Activated naive CD4-positive, alpha-beta T cell treated with anti-CD3 and anti-CD28 coated beads, Interleukin-2, amount 10 ng/mL, durations not matched to agents 7 days and 5 days (primary cell): ENCODE results near the gene PTPN1.

Experiments
- CTCF ChIA-PET: fragments of 350-600 bp; sonication (Branson Sonifier 250); formaldehyde crosslinking; loops from one replicate; lab custom pipeline; 2021; ENCODE audit warnings: antibody characterized with exemption; lab: Charles Lee
- DNase-seq: peaks from one replicate; pipeline ENCODE4 v3.0.0-alpha.2; 2020
- H3K27ac Mint-ChIP-seq: one replicate; pipeline ENCODE4 v1.8.0; 2021; ENCODE audit warnings: mild to moderate bottlenecking, moderate library complexity, mixed read lengths
- H3K27me3 Mint-ChIP-seq: one replicate; pipeline ENCODE4 v1.8.0; 2021; ENCODE audit warnings: mild to moderate bottlenecking, mixed read lengths
- H3K36me3 Mint-ChIP-seq: one replicate; pipeline ENCODE4 v1.8.0; 2021; ENCODE audit warnings: mixed read lengths
- H3K4me1 Mint-ChIP-seq: one replicate; pipeline ENCODE4 v1.8.0; 2021; ENCODE audit warnings: mixed read lengths
- H3K4me3 Mint-ChIP-seq: one replicate; pipeline ENCODE4 v1.8.0; 2021; ENCODE audit warnings: mild to moderate bottlenecking, moderate library complexity, mixed read lengths
- H3K9me3 Mint-ChIP-seq: one replicate; pipeline ENCODE4 v1.8.0; 2021; ENCODE audit warnings: mixed read lengths

Gene PTPN1

GRCh38 chr20:50509923-50510705 is at the start of gene PTPN1:
PTPN1 (plus strand) TSS chr20:50510383; CDS start chr20:50510528, 145 bp downstream.
- Mint-ChIP-seq H3K9me3 (no peaks in the 10 kb centered on the region), H3K4me1 (peaks cover 44% of the 10 kb centered on the region), H3K27ac (peak within 1 kb of the TSS; percentile 92), H3K4me3 (peak within 1 kb of the TSS; percentile 94), H3K27me3 (no peaks in the 10 kb centered on the region), H3K36me3 (peaks cover 29% of the 10 kb centered on the region)
- DNase-seq = peak; percentile 99
- CTCF ChIA-PET = interaction anchor here (0.7 to 3.5 kb wide), 7 partner anchors 32 to 324 kb away, joined by 3 to 19 read pairs (median 3); no protein-coding TSS in a partner anchor

GRCh38 chr20:50460608-50461267 is 49.4 kb upstream of the PTPN1 start:
- DNase-seq = peak; percentile 88
- H3K27me3 Mint-ChIP-seq = peaks cover 41% of the 10 kb centered on the region
- no peaks in the 10 kb centered on the region for H3K9me3 Mint-ChIP-seq
- no peaks in the 10 kb centered on the region for H3K36me3 Mint-ChIP-seq
- CTCF ChIA-PET = interaction anchor here (0.6 to 7.3 kb wide), 7 partner anchors 9 to 282 kb away, joined by 3 to 99 read pairs (median 4); partner anchors contain the start of gene CEBPB
- no peak overlapping the region for H3K4me3 Mint-ChIP-seq
- peaks cover 21% of the 10 kb centered on the region for H3K4me1 Mint-ChIP-seq
- H3K27ac Mint-ChIP-seq = no peak overlapping the region

- CTCF ChIA-PET = interaction anchor here (1.9 to 7.3 kb wide), 5 partner anchors 117 to 283 kb away, joined by 5 to 99 read pairs (median 23); partner anchors contain the start of gene CEBPB
- peaks cover 14% of the 10 kb centered on the region for H3K4me1 Mint-ChIP-seq
- no peak overlapping the region for H3K27ac Mint-ChIP-seq
- no peak for DNase-seq
- no peak overlapping the region for H3K4me3 Mint-ChIP-seq
- H3K36me3 Mint-ChIP-seq = no peaks in the 10 kb centered on the region
- H3K9me3 Mint-ChIP-seq = no peaks in the 10 kb centered on the region
- H3K27me3 Mint-ChIP-seq = peaks cover 32% of the 10 kb centered on the region
Measured at GRCh38 chr20:50462093-50462690, 48.0 kb upstream of the PTPN1 start.

GRCh38 chr20:50464026-50464724 is 46.0 kb upstream of the PTPN1 start:
- peak; percentile 66 for DNase-seq
- no peak overlapping the region for H3K4me3 Mint-ChIP-seq
- H3K27me3 Mint-ChIP-seq = peaks cover 25% of the 10 kb centered on the region
- CTCF ChIA-PET = interaction anchor here (0.8 to 7.3 kb wide), 25 partner anchors 9 to 344 kb away, joined by 3 to 99 read pairs (median 5); partner anchors contain the start of gene CEBPB
- no peaks in the 10 kb centered on the region for H3K36me3 Mint-ChIP-seq
- H3K4me1 Mint-ChIP-seq = peaks cover 14% of the 10 kb centered on the region
- H3K27ac Mint-ChIP-seq = no peak overlapping the region
- H3K9me3 Mint-ChIP-seq = no peaks in the 10 kb centered on the region

GRCh38 chr20:50464725-50465650 is 45.2 kb upstream of the PTPN1 start:
- no peak for DNase-seq
- H3K27me3 Mint-ChIP-seq = peaks cover 20% of the 10 kb centered on the region
- H3K4me1 Mint-ChIP-seq = peaks cover 14% of the 10 kb centered on the region
- H3K4me3 Mint-ChIP-seq = no peak overlapping the region
- CTCF ChIA-PET = interaction anchor here (0.8 to 7.3 kb wide), 21 partner anchors 8 to 344 kb away, joined by 3 to 99 read pairs (median 6); partner anchors contain the start of gene CEBPB
- H3K27ac Mint-ChIP-seq = no peak overlapping the region
- no peaks in the 10 kb centered on the region for H3K9me3 Mint-ChIP-seq
- no peaks in the 10 kb centered on the region for H3K36me3 Mint-ChIP-seq

GRCh38 chr20:50467174-50467573 is 43.0 kb upstream of the PTPN1 start:
- no peak for DNase-seq
- Mint-ChIP-seq H3K4me1 (peaks cover 28% of the 10 kb centered on the region), H3K27me3 (peaks cover 10% of the 10 kb centered on the region), H3K4me3 (no peak overlapping the region), H3K9me3 (no peaks in the 10 kb centered on the region), H3K27ac (no peak overlapping the region), H3K36me3 (no peaks in the 10 kb centered on the region)
- CTCF ChIA-PET = interaction anchor here (0.9 to 7.3 kb wide), 8 partner anchors 103 to 282 kb away, joined by 3 to 99 read pairs (median 4); partner anchors contain the start of gene CEBPB

GRCh38 chr20:50467718-50468356 is 42.3 kb upstream of the PTPN1 start:
- Mint-ChIP-seq H3K9me3 (no peaks in the 10 kb centered on the region), H3K36me3 (no peaks in the 10 kb centered on the region), H3K4me1 (peaks cover 28% of the 10 kb centered on the region), H3K4me3 (no peak overlapping the region), H3K27ac (no peak overlapping the region), H3K27me3 (peaks cover 7% of the 10 kb centered on the region)
- peak; percentile 55 for DNase-seq
- CTCF ChIA-PET = interaction anchor here (1.4 to 2.0 kb wide), 4 partner anchors 102 to 289 kb away, joined by 3 to 7 read pairs (median 4); no protein-coding TSS in a partner anchor

- DNase-seq = no peak
- Mint-ChIP-seq H3K4me1 (peaks cover 28% of the 10 kb centered on the region), H3K27ac (no peak overlapping the region), H3K27me3 (peaks cover 10% of the 10 kb centered on the region), H3K4me3 (no peak overlapping the region), H3K9me3 (no peaks in the 10 kb centered on the region), H3K36me3 (no peaks in the 10 kb centered on the region)
- CTCF ChIA-PET = interaction anchor here (0.7 to 2.0 kb wide), 5 partner anchors 42 to 289 kb away, joined by 3 to 7 read pairs (median 3); no protein-coding TSS in a partner anchor
Measured at GRCh38 chr20:50468378-50468798, 41.8 kb upstream of the PTPN1 start.

GRCh38 chr20:50469176-50469723 is 40.9 kb upstream of the PTPN1 start:
- Mint-ChIP-seq H3K9me3 (no peaks in the 10 kb centered on the region), H3K4me3 (no peak overlapping the region), H3K27ac (no peak overlapping the region), H3K27me3 (peaks cover 8% of the 10 kb centered on the region), H3K36me3 (no peaks in the 10 kb centered on the region), H3K4me1 (peaks cover 24% of the 10 kb centered on the region)
- DNase-seq = no peak
- CTCF ChIA-PET = interaction anchor here (0.7 to 2.0 kb wide), 4 partner anchors 43 to 283 kb away, joined by 3 to 7 read pairs (median 5); no protein-coding TSS in a partner anchor

GRCh38 chr20:50469796-50470195 is 40.4 kb upstream of the PTPN1 start:
- Mint-ChIP-seq H3K27me3 (peaks cover 5% of the 10 kb centered on the region), H3K36me3 (no peaks in the 10 kb centered on the region), H3K9me3 (no peaks in the 10 kb centered on the region), H3K4me1 (peaks cover 21% of the 10 kb centered on the region), H3K4me3 (no peak overlapping the region), H3K27ac (no peak overlapping the region)
- DNase-seq = no peak
- CTCF ChIA-PET = interaction anchor here (0.9 to 1.5 kb wide), 2 partner anchors 107 to 282 kb away, joined by 4 to 6 read pairs; no protein-coding TSS in a partner anchor

GRCh38 chr20:50470264-50470858 is 39.8 kb upstream of the PTPN1 start:
- H3K27ac Mint-ChIP-seq = no peak overlapping the region
- H3K36me3 Mint-ChIP-seq = no peaks in the 10 kb centered on the region
- H3K4me1 Mint-ChIP-seq = peaks cover 27% of the 10 kb centered on the region
- no peaks in the 10 kb centered on the region for H3K9me3 Mint-ChIP-seq
- DNase-seq = no peak
- no peak overlapping the region for H3K4me3 Mint-ChIP-seq
- H3K27me3 Mint-ChIP-seq = peaks cover 5% of the 10 kb centered on the region
- CTCF ChIA-PET = interaction anchor here (1.2 to 2.4 kb wide), 3 partner anchors 35 to 109 kb away, joined by 3 to 11 read pairs (median 6); no protein-coding TSS in a partner anchor
